Glomerular visceral epithelial cell (primary cell): ENCODE data around the gene OGN.

Source experiments
- DNase-seq: peaks from one replicate; pipeline ENCODE4 v3.0.0-alpha.2; 2016; ENCODE audit errors: extremely low spot score

Gene OGN

DNA sequence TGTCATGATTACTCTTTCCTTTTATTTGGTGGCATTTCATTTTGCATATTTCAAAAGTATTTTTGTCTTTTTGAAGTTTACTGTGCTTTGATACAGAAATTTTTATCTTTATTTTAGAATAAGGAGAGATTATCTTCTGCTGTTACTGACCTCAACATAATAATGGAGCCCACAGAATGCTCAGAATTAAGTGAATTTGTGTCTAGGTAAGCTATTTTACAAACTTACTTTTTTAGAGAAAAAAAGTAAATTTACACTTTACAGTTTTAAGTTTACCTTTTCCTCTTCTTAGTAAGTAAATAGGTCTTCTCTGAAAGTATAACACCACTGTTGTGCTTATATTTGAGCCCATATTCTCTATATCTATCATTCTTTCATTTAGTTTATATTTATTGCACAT lies 58.8 kb downstream of the OGN start:
- DNase-seq, result no peak

DNA sequence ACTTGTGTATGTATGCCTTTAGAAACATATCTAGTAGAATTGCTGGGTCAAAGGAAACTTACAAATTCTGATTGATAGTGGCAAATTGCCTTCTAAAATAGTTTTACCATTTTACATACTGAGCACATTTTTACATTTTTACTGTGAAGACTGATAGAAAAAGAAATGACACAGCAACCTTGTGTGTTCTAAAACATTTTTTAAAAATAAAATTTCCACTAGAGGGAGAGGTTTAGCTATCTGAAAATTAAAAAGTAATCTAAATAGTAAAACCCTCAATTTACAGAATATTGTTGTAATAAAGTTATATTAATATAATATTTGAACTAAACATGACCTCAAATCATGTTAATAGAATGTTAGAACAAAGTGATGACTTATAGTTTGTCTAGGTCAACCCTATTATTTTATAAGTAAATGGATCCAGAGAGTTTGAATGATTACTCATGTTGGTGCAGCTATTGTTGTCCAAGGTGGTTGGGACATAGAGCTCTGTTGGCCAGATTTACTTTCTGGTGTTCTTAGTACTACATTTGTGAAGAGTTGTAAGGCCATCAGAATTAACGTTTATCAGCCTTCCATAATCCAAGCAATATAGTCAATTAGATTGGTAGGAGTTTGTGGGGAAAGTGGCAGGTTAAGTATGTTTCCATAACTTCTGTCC lies 61.4 kb downstream of the OGN start:
- no peak for DNase-seq

DNA sequence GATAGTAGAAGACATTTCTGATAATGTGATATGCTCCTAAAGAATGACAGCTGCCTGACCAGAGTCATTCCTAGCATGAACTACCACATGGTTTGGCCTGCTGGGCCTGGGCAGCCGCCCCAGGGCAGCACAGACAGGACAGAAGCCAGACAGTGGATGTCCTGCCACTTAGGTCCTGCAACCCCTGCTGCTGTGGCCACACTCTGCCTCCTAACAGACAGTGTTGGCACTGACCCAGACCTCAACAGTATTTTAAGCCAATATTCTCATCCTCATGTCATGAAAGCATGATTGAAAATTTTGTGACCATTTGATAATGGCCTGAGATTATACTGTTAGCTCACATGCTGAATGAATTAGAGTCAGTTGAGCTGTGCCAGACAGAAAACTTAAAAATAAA lies 62.8 kb downstream of the OGN start:
- no peak for DNase-seq

DNA sequence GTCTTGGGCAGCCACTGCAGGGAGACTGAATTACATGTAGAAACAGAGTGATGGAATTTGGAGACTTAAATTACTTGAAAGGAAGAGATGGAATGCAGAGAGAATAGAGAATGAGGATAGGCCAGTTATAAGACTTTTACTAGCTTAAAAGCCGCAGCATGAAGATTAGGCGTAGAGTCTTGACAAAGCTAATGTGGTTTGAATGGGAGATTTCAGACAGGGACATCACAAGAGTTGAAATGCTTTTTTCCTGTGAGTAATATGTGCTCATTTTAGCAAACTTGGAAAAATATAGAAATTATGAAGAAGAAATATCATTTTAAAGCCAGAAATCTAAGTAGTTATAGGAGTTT lies 71.1 kb downstream of the OGN start:
- DNase-seq, result no peak
